ENCODE data around the gene CASP4.

GRCh38 chr11:105003151-105003550, 34.8 kb upstream of the CASP4 start:
- TF ChIP-seq POLR2A (IDR thresholded peaks at IDR 0.05; ENCODE audit: low read length) (no peak), GATA1 (IDR thresholded peaks at IDR 0.05; ENCODE audit: low read depth, low read length) (no peak)
